Stimulated activated CD8-positive, alpha-beta memory T cell treated with anti-CD3 and anti-CD28 coated beads, Interleukin-7, amount 100 ng/mL, for 24 hours (primary cell): ENCODE measurements around the gene KIF16B.
"Not testable (repeated sequence)": the region's sequence is repeated elsewhere in the genome, so short reads cannot be mapped to it uniquely, and the experiment has no call there.

Experiments used
- DNase-seq: peaks from one replicate; pipeline ENCODE4 v3.0.0-alpha.2; 2020; ENCODE audit warnings: low read depth

Gene KIF16B

GRCh38 chr20:16553684-16554083 is 19.6 kb downstream of the KIF16B start:
- DNase-seq = no peak

- no peak for DNase-seq
Measured at GRCh38 chr20:16553101-16553500, 20.1 kb downstream of the KIF16B start.

- DNase-seq = no peak
Measured at GRCh38 chr20:16552015-16552414, 21.2 kb downstream of the KIF16B start.

GRCh38 chr20:16551607-16552006 is 21.6 kb downstream of the KIF16B start:
- DNase-seq = no peak

- DNase-seq = no peak
Measured at GRCh38 chr20:16548068-16548672, 25.1 kb downstream of the KIF16B start.

GRCh38 chr20:16544949-16545348 is 28.3 kb downstream of the KIF16B start:
- no peak for DNase-seq

GRCh38 chr20:16542477-16542876 is 30.8 kb downstream of the KIF16B start:
- no peak for DNase-seq

GRCh38 chr20:16541878-16542277 is 31.4 kb downstream of the KIF16B start:
- no peak for DNase-seq

- DNase-seq = no peak
Measured at GRCh38 chr20:16541226-16541625, 32.0 kb downstream of the KIF16B start.

GRCh38 chr20:16539280-16540021 is 33.8 kb downstream of the KIF16B start:
- no peak for DNase-seq

- DNase-seq = no peak
Measured at GRCh38 chr20:16538779-16539178, 34.5 kb downstream of the KIF16B start.

- no peak for DNase-seq
Measured at GRCh38 chr20:16537918-16538317, 35.3 kb downstream of the KIF16B start.

GRCh38 chr20:16537025-16537665 is 36.1 kb downstream of the KIF16B start:
- DNase-seq = no peak

GRCh38 chr20:16535277-16535676 is 38.0 kb downstream of the KIF16B start:
- DNase-seq = no peak

- DNase-seq = no peak
Measured at GRCh38 chr20:16533502-16533901, 39.7 kb downstream of the KIF16B start.

- no peak for DNase-seq
Measured at GRCh38 chr20:16531485-16531884, 41.8 kb downstream of the KIF16B start.

- no peak for DNase-seq
Measured at GRCh38 chr20:16530201-16530681, 43.0 kb downstream of the KIF16B start.

- DNase-seq = no peak
Measured at GRCh38 chr20:16528078-16528477, 45.2 kb downstream of the KIF16B start.

- no peak for DNase-seq
Measured at GRCh38 chr20:16527438-16527837, 45.8 kb downstream of the KIF16B start.

- DNase-seq = no peak
Measured at GRCh38 chr20:16526433-16527380, 46.5 kb downstream of the KIF16B start.

GRCh38 chr20:16522651-16523050 is 50.6 kb downstream of the KIF16B start:
- not testable (repeated sequence) for DNase-seq

GRCh38 chr20:16520154-16520553 is 53.1 kb downstream of the KIF16B start:
- no peak for DNase-seq
